Liver (tissue), 2 donors: ENCODE data around the gene KCNC4.

ENCODE experiments used
- TF ChIP-seq, protein P1 (sequence below): fragments of 150-350 bp; IDR thresholded peaks from 2 replicates; pipeline ENCODE4 v1.5.1; 2017; ENCODE audit warnings: improper control_type of control experiment, low read depth, low read length; ENCODE audit not compliant: missing input control
- TF ChIP-seq, protein P2 (sequence below): IDR thresholded peaks from 2 replicates; pipeline ENCODE4 v1.6.1; 2016; ENCODE audit warnings: antibody characterized with exemption
- donor health status: healthy.

DNA sequence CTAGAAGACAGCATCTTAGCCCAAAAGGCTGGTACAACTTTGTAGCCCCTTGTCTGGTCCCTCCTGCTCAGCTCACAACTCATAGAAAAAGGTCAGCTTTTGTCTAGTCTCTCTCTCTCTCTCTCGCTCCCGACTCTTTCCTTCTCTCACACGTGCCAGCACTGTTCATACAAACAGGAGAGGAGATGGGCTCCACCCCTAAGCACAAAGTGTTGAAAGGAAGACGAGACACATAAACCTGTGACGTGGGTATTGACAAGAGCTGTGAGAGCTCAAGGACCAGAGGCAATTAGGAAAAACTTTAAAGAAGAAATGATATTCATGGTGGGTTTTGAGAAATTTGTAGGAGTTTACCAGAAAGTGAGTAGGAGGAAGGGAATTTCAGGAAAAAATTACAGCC, 23.6 kb upstream of the KCNC4 start:
- TF ChIP-seq, protein P1, sequence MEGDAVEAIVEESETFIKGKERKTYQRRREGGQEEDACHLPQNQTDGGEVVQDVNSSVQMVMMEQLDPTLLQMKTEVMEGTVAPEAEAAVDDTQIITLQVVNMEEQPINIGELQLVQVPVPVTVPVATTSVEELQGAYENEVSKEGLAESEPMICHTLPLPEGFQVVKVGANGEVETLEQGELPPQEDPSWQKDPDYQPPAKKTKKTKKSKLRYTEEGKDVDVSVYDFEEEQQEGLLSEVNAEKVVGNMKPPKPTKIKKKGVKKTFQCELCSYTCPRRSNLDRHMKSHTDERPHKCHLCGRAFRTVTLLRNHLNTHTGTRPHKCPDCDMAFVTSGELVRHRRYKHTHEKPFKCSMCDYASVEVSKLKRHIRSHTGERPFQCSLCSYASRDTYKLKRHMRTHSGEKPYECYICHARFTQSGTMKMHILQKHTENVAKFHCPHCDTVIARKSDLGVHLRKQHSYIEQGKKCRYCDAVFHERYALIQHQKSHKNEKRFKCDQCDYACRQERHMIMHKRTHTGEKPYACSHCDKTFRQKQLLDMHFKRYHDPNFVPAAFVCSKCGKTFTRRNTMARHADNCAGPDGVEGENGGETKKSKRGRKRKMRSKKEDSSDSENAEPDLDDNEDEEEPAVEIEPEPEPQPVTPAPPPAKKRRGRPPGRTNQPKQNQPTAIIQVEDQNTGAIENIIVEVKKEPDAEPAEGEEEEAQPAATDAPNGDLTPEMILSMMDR = no peak
- TF ChIP-seq, protein P2, sequence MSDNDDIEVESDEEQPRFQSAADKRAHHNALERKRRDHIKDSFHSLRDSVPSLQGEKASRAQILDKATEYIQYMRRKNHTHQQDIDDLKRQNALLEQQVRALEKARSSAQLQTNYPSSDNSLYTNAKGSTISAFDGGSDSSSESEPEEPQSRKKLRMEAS = no peak
